UCSD-AML1 (cell line): ENCODE results near the gene CEP83.

Source experiments
- DNase-seq: peaks from one replicate; lab custom pipeline; 2025; ENCODE audit not compliant: unreplicated experiment; lab: John Stamatoyannopoulos, UW

Gene CEP83

DNA sequence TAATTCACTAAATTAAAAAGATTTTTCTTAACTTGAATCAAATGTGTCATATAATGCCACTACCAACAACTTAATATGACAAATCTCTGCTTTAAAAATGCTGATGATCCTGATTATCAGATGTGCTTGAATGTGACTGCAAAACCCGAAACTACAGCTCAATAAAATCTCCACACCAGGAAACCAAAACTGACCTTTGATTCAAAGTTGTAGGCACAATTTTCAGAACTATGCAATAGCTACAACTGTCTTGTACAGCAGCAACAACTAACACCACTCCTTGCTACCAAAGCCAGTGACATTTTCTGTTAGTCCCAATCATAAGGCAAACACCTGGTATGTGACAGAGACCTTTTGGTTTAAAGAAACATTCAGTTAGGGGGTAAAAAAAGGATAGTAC lies 147.3 kb downstream of the CEP83 start:
- no peak for DNase-seq

- no peak for DNase-seq
These were observed 150.3 kb downstream of the CEP83 start for GRCh38 chr12:94309373-94309772.

GRCh38 chr12:94308612-94309011 lies 151.1 kb downstream of the CEP83 start:
- no peak for DNase-seq

- DNase-seq, result no peak
These were observed 154.3 kb downstream of the CEP83 start for GRCh38 chr12:94305130-94305957.

DNA sequence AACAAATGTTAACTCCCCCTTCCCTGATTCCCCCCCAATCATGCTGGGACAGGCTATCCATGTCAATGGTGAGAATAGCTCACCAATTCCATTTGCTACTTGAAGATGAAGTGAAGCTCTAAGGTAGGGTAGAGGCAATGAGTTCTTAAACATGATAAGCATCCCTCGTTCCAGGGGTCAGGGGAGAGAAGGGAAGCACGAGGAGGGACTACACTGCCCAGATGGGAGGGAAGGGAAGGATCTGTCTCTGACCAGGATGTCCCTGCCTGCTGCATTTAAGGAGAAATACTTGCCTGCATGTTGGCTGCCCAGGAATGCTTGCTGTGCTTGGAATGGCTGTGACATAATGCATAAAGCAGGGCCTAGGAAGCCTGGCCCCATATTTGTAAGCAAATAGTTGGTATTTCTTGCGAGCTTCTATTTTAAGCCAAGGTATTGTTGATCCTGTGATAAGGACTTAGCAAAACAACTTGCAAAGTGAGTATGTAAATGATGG lies 155.1 kb downstream of the CEP83 start:
- DNase-seq, result no peak

DNA sequence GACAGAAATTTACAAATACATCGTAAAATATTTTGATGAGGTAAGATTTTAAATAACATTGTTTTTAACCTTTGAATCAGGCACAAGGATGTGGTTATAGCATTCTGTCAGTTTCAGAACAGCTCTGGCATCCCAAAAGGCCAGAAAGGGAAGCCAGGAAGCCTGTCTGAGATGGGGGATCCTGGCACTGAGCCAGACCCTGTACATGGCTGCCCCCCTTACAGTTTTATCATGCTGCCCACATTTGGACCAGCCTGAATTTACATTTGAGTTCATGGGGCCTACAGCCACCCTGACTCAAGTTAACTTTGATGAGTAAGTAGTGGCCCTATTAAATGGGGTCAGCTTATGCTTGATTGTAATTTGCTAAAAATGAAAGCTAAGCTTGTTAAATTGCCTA lies 155.7 kb downstream of the CEP83 start:
- no peak for DNase-seq

GRCh38 chr12:94299846-94300245 lies 159.8 kb downstream of the CEP83 start:
- DNase-seq, result no peak

GRCh38 chr12:94297876-94298505 lies 161.7 kb downstream of the CEP83 start:
- DNase-seq, result no peak

- no peak for DNase-seq
These were observed 162.5 kb downstream of the CEP83 start for GRCh38 chr12:94297096-94297699.

GRCh38 chr12:94290353-94290752 lies 169.3 kb downstream of the CEP83 start:
- DNase-seq, result no peak

GRCh38 chr12:94289461-94290312 lies 170.0 kb downstream of the CEP83 start:
- DNase-seq, result no peak

- DNase-seq, result no peak
These were observed 172.4 kb downstream of the CEP83 start for GRCh38 chr12:94287245-94287628.

DNA sequence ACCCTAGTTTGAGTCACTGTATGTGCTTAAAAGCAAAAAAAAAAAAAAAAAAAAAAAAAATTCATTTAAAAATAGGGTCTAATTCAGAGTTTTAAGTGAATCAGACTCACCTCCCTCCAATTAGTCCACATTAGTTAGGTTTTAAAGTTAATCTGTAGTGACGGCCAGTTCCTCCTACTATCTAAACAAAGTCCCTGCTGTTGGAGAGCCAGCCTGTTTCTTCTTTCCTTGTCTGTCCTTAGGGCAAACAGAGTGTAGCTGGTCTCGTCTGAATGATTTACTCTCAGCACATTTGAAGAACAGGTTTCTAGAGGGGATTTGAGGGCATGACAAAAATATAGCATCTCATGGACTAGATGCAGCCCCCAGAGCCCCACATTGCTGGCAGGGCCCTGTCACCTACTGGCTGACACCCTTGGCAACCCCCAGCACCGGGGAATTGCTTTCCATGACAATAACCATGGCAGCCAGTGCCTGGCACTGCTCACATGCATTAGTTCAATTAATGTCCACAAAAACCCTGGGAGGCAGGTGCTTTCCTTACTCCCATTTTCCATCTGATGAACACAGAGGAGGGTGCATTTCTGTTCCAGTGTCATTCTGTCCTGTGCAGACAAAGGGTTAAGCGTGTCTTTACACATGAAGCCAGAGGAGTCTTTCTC lies 173.0 kb downstream of the CEP83 start:
- no peak for DNase-seq

DNA sequence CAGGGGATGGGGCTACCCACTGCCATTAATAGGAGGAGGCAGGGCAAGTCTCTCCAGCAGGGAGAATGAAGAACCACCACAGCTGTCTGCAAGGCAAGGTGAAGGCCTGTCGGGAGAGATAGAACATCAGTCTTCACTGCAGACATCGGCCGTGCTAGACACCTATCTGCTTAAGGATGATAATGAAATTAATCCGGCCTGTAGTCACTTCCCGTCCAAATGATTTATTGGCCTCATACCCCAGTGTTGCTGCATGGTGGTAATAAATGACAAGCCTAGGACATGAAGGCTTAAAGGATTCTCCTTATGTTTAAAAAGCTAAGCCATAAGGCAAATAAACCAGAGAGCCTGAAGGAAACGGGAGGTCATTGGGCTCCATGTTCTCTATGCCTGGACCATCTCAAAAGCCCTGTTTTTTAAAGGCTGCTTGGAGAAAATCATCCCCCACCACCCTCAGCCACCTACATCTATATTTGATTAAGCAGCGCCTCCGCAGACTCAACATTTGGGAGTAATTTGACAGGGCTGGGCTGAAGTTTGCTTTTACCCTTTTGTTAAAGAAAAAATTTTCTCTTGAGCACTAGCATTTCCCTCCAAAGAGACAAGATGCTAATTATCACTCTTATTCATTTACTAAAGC lies 173.6 kb downstream of the CEP83 start:
- DNase-seq, result no peak

DNA sequence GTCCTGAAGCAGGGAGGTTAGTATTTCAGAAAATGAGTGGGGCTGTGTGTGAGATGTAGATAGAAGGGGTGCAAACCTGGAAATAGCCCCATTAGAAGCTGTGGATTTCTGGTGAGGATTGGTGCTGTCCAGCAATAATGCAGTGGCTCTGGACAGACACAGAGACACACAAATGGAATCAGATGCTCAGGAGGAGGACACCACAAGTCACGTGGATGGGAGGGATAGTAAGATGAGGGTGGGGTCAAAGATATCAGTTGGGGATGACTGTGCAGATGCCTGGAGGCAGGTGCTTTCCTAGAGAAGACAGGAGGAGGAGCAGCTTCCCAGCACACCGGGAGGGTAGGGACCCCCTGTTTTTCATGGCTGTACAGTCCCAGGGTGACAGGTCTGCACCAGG lies 174.8 kb downstream of the CEP83 start:
- no peak for DNase-seq

GRCh38 chr12:94284046-94284445 lies 175.6 kb downstream of the CEP83 start:
- no peak for DNase-seq

- DNase-seq, result no peak
These were observed 177.0 kb downstream of the CEP83 start for GRCh38 chr12:94282675-94283074.

GRCh38 chr12:94280063-94280462 lies 179.6 kb downstream of the CEP83 start:
- DNase-seq, result no peak

DNA sequence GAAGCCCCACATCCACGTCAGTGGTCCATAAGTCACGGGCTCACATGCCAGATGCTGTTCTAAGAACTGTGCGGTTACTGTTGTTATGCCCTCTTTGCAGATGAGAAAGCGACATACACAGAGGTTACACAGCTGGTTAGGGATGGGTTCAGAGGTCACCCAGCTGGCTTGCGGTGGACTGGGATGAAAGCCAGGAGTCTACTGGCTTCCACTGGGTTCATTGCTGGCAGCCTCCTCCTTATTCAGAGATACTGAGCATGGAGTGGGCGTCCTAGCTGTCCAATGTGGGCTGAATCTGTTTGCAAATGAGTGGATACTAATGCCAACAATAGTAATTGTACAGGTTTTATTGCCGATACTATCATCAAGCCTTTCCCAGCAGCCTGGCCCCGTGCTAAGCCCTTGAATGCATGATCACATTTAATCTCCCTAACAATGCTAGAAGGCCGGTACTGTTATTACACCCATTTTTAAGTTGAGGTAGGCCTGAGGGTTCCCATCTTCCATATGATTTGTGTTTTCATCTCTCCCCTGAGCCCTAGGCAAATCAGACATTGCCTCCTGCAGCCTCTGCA lies 182.2 kb downstream of the CEP83 start:
- no peak for DNase-seq

DNA sequence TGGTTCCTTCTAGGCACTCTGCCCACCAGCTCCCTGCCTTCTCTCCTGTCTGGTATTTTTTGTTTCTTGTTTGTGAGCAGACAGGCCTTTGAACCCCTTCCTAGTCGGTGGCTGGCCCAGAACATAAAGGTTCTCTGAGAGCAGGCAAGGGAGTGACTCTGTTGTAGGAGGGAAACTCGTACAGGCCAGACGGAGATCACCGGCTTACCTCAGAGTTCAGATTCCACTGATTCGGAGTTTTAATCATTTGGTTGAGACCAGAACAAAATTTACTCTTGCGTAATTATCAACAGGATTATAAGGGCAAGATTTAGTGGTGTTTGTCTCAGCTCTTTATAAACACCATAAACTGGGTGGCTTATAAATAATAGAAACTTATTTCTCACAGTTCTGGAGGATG lies 182.9 kb downstream of the CEP83 start:
- DNase-seq, result no peak
